Breast epithelium (tissue), 3 donors: ENCODE results near the gene SORL1.

ENCODE experiments used
- POLR2A ChIP-seq: fragments of 450-650 bp; IDR thresholded peaks from one replicate; pipeline ENCODE4 v1.6.1; 2016; ENCODE audit warnings: antibody characterized with exemption, mild to moderate bottlenecking, moderate library complexity
- POLR2AphosphoS5 ChIP-seq, 3 donors: sonication (generic); formaldehyde crosslinking; IDR thresholded peaks; one replicate each; pipeline ENCODE4 v1.6.1; 2017; ENCODE audit warnings: antibody characterized with exemption in 3 of 3
- TF ChIP-seq, protein P1 (sequence below), 3 donors: fragments of 450-650 bp; IDR thresholded peaks; one replicate each; pipeline ENCODE4 v1.5.1; 2016 to 2017; ENCODE audit warnings: antibody characterized with exemption in 3 of 3, mild to moderate bottlenecking in 3 of 3, moderate library complexity in 3 of 3

- TF ChIP-seq, protein P1, sequence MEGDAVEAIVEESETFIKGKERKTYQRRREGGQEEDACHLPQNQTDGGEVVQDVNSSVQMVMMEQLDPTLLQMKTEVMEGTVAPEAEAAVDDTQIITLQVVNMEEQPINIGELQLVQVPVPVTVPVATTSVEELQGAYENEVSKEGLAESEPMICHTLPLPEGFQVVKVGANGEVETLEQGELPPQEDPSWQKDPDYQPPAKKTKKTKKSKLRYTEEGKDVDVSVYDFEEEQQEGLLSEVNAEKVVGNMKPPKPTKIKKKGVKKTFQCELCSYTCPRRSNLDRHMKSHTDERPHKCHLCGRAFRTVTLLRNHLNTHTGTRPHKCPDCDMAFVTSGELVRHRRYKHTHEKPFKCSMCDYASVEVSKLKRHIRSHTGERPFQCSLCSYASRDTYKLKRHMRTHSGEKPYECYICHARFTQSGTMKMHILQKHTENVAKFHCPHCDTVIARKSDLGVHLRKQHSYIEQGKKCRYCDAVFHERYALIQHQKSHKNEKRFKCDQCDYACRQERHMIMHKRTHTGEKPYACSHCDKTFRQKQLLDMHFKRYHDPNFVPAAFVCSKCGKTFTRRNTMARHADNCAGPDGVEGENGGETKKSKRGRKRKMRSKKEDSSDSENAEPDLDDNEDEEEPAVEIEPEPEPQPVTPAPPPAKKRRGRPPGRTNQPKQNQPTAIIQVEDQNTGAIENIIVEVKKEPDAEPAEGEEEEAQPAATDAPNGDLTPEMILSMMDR (IDR thresholded peaks at IDR 0.05), result no peak
- TF ChIP-seq POLR2A, result no peak
- no peak for TF ChIP-seq POLR2AphosphoS5 (IDR thresholded peaks at IDR 0.05)
Measured at GRCh38 chr11:121570453-121570852, 118.3 kb downstream of the SORL1 start.
